Measurements from ENCODE around the gene CELF1.

Gene CELF1

DNA sequence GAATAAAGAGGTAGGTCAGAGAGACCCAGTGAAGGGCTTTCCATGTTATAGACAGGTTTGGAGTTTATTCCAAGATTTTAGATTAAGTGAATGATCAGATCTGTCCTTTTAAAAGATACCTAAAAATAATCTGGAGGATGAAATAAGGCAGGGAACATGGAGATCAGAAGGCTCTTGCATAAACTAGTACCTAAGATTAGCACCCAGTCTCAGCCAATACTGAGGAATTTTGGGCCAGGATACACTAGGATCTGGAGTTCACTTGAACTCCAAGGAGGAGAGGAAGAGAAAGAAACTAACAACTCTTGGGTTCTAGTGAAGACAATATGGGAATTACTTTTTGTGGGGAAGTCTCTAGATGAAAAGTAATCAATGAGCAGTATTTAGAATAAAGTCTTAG, 56.1 kb downstream of the CELF1 start:
- H3K9me2 ChIP-seq (replicated peaks; ENCODE audit: insufficient read depth, low read length) = no peaks in the 10 kb centered on the region
- H3K4me2 ChIP-seq (ENCODE audit: low read depth, low read length) = no peak overlapping the region
- H3K36me3 ChIP-seq (replicated peaks; ENCODE audit: insufficient read depth, low read length) = 0 out of 2 replicates have a peak, but pooled peaks cover 2% of the 10 kb centered on the region
- H3K79me2 ChIP-seq (ENCODE audit: low read length) = peaks cover 100% of the 10 kb centered on the region
- peaks cover 2% of the 10 kb centered on the region; the same call in 1 of the 2 replicates for H3K4me1 ChIP-seq (ENCODE audit: low read length)
- H3K4me3 ChIP-seq (ENCODE audit: low read length) = no peak overlapping the region
- H3K27ac ChIP-seq (ENCODE audit: low read length) = no peak overlapping the region
- H3K9ac ChIP-seq (ENCODE audit: low read length) = no peak overlapping the region
- H4K20me1 ChIP-seq (ENCODE audit: insufficient read depth, low read length) = no peaks in the 10 kb centered on the region; the same call in 1 of the 2 replicates
- no peak for TF ChIP-seq EZH2 (optimal IDR thresholded peaks at IDR 0.05; ENCODE audit: low read depth, low read length)
- TF ChIP-seq, protein P1, sequence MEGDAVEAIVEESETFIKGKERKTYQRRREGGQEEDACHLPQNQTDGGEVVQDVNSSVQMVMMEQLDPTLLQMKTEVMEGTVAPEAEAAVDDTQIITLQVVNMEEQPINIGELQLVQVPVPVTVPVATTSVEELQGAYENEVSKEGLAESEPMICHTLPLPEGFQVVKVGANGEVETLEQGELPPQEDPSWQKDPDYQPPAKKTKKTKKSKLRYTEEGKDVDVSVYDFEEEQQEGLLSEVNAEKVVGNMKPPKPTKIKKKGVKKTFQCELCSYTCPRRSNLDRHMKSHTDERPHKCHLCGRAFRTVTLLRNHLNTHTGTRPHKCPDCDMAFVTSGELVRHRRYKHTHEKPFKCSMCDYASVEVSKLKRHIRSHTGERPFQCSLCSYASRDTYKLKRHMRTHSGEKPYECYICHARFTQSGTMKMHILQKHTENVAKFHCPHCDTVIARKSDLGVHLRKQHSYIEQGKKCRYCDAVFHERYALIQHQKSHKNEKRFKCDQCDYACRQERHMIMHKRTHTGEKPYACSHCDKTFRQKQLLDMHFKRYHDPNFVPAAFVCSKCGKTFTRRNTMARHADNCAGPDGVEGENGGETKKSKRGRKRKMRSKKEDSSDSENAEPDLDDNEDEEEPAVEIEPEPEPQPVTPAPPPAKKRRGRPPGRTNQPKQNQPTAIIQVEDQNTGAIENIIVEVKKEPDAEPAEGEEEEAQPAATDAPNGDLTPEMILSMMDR (IDR thresholded peaks at IDR 0.05; ENCODE audit: low read length) = no peak
- no peak for TF ChIP-seq EZH2phosphoT487 (IDR thresholded peaks at IDR 0.05; ENCODE audit: low read length)
- no peaks in the 10 kb centered on the region for H3K27me3 ChIP-seq (replicated peaks; ENCODE audit: insufficient read depth, low read length)
- no peaks in the 10 kb centered on the region for H3F3A ChIP-seq (ENCODE audit: insufficient read depth, low read length)
- no peaks in the 10 kb centered on the region for H3K9me3 ChIP-seq (replicated peaks; ENCODE audit: insufficient read depth, low read length)
- DNase-seq = no peak
- H2AFZ ChIP-seq (ENCODE audit: low read length) = no peak overlapping the region

DNA sequence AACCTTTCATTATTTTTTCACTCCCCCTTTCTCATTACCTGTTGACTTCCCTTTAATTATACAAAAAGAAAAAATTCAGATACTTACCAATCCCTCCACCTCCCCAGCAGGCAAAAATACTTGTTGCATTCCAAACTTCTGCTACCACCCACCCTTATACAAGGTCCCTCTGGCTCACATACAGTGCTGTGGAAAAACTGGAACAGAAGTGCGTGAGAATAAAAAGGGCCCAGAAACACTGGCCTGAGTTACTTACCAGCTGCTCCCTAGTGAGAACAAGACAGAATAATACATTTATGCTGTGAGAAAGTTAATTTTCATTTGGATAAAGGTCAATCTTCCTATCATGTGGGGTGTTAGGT, 57.1 kb downstream of the CELF1 start:
- peaks cover 2% of the 10 kb centered on the region; the same call in 1 of the 2 replicates for H3K4me1 ChIP-seq (ENCODE audit: low read length)
- H3K79me2 ChIP-seq (ENCODE audit: low read length) = peaks cover 99% of the 10 kb centered on the region
- H3K9ac ChIP-seq (ENCODE audit: low read length) = no peak overlapping the region
- H3K4me2 ChIP-seq (ENCODE audit: low read depth, low read length) = no peak overlapping the region
- H3K27ac ChIP-seq (ENCODE audit: low read length) = no peak overlapping the region
- H3K36me3 ChIP-seq (replicated peaks; ENCODE audit: insufficient read depth, low read length) = 0 out of 2 replicates have a peak, but pooled peaks cover 2% of the 10 kb centered on the region
- no peaks in the 10 kb centered on the region for H3K9me2 ChIP-seq (replicated peaks; ENCODE audit: insufficient read depth, low read length)
- H2AFZ ChIP-seq (ENCODE audit: low read length) = no peak overlapping the region
- H4K20me1 ChIP-seq (ENCODE audit: insufficient read depth, low read length) = no peaks in the 10 kb centered on the region; the same call in 1 of the 2 replicates
- no peaks in the 10 kb centered on the region for H3K27me3 ChIP-seq (replicated peaks; ENCODE audit: insufficient read depth, low read length)
- no peaks in the 10 kb centered on the region for H3K9me3 ChIP-seq (replicated peaks; ENCODE audit: insufficient read depth, low read length)
- H3K4me3 ChIP-seq (ENCODE audit: low read length) = no peak overlapping the region
- H3F3A ChIP-seq (ENCODE audit: insufficient read depth, low read length) = no peaks in the 10 kb centered on the region
- TF ChIP-seq EZH2phosphoT487 (IDR thresholded peaks at IDR 0.05; ENCODE audit: low read length) = no peak
- no peak for TF ChIP-seq EZH2 (optimal IDR thresholded peaks at IDR 0.05; ENCODE audit: low read depth, low read length)
- TF ChIP-seq, protein P1 (IDR thresholded peaks at IDR 0.05; ENCODE audit: low read length) = no peak
- DNase-seq = no peak

DNA sequence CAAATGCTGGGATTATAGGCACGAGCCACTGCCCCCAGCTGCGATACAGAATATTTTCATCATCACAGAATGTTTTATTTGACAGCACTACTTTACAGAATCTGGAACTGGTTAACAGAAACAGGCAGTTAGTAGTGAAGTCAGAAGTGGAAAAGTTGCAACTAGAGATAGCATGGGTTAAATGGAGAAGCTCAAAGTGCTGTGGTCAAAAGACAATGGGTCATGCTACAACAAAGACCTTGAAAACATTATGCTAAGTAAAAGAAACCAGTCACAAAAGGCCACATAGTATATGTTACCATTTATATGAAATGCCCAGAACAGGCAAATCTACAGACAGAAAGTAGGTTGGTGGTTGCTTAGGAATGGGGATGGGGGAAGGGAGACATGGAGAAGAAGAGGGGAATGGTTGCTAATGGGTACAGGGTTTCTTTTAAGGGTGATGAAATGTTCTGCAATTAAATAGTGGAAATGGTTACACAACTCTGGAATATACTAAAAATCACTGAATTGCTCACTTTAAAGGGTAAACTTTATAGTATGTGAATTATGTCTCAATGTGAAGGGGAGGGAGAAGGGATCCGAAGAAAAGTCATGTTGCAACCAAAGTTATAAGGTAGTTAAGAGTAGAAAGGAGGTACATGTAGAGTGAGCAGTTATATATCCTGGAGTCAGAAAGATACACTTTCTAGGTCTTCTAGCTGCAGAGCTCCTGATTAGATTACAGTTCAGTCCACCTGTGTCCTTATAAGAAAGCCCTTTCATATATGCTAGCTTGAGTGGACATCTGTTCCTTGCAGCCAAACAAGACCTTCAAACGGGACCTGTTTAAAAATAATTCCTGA, 57.7 kb downstream of the CELF1 start:
- H3K4me2 ChIP-seq (ENCODE audit: low read depth, low read length) = no peak overlapping the region
- no peaks in the 10 kb centered on the region for H3K27me3 ChIP-seq (replicated peaks; ENCODE audit: insufficient read depth, low read length)
- TF ChIP-seq EZH2 (optimal IDR thresholded peaks at IDR 0.05; ENCODE audit: low read depth, low read length) (no peak), EZH2phosphoT487 (IDR thresholded peaks at IDR 0.05; ENCODE audit: low read length) (no peak)
- TF ChIP-seq, protein P1 (IDR thresholded peaks at IDR 0.05; ENCODE audit: low read length) = no peak
- no peak overlapping the region for H2AFZ ChIP-seq (ENCODE audit: low read length)
- no peak for DNase-seq
- 0 out of 2 replicates have a peak, but pooled peaks cover 2% of the 10 kb centered on the region for H3K36me3 ChIP-seq (replicated peaks; ENCODE audit: insufficient read depth, low read length)
- no peak overlapping the region for H3K4me3 ChIP-seq (ENCODE audit: low read length)
- no peak overlapping the region for H3K9ac ChIP-seq (ENCODE audit: low read length)
- H3K9me2 ChIP-seq (replicated peaks; ENCODE audit: insufficient read depth, low read length) = no peaks in the 10 kb centered on the region
- peaks cover 2% of the 10 kb centered on the region; the same call in 1 of the 2 replicates for H3K4me1 ChIP-seq (ENCODE audit: low read length)
- no peak overlapping the region for H3K27ac ChIP-seq (ENCODE audit: low read length)
- H3F3A ChIP-seq (ENCODE audit: insufficient read depth, low read length) = no peaks in the 10 kb centered on the region
- H3K79me2 ChIP-seq (ENCODE audit: low read length) = peaks cover 95% of the 10 kb centered on the region
- H3K9me3 ChIP-seq (replicated peaks; ENCODE audit: insufficient read depth, low read length) = no peaks in the 10 kb centered on the region
- H4K20me1 ChIP-seq (ENCODE audit: insufficient read depth, low read length) = no peaks in the 10 kb centered on the region; the same call in 1 of the 2 replicates

All from MM.1S (cell line).